HCT116 (cell line): ENCODE measurements around the gene RAD18.

Experiments used
- EZH2phosphoT487 ChIP-seq: fragments of 200-600 bp; IDR thresholded peaks from 2 replicates; pipeline ENCODE4 v1.6.1; 2018; ENCODE audit warnings: antibody characterized with exemption, borderline replicate concordance
- FOSL1 ChIP-seq: IDR thresholded peaks from 2 replicates; pipeline ENCODE4 v1.6.1; 2012; ENCODE audit warnings: low read depth

DNA sequence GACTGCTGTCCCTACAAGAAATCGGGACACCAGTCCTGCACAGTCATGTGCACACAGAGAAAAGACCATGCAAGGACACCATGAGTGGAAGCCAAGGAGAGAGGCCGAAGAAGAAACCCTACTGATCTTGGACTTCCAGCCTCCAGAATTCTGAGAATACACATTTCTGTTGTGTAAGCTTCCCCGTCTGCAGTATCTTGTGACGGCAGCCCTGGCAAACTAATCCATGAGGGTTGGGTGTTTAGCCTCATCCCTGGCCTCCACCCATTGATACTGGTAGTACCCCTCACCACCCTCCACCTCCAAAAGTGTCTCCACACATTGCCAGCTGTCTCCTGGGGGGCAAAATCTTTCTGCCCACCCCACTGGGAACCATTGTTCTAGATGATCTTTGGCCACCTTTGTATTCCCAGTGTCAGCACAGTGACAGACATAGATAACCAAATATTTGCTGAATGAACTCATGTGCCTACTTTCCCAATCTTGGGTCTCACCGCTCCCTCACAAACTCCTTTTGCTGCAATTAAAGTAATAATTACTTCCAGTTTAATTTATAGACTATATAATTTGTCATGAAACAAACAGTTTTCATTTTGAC, 83.8 kb downstream of the RAD18 start:
- TF ChIP-seq EZH2phosphoT487 (no peak), FOSL1 (no peak)
